WTC11 (cell line): Measurements from ENCODE around the gene ARIH1. TPM values are rescaled to one million over a fixed set of nuclear protein-coding genes. Genes with fewer than 3 reads are reported as not detected.

ENCODE experiments used
- ATAC-seq: fragments of 200-7000 bp; cut with Tn5 transposase; 2 replicates; pipeline ENCODE4 v1.10.0; 2021; ENCODE audit warnings: mild to moderate bottlenecking, moderate library complexity
- CTCF ChIA-PET: fragments of 300-600 bp; sonication (Branson Sonifier 250); formaldehyde crosslinking; loops from one replicate; lab custom pipeline; 2021; ENCODE audit warnings: antibody characterized with exemption; lab: Charles Lee
- POLR2A ChIA-PET: fragments of 350-600 bp; sonication (Branson Sonifier 250); formaldehyde crosslinking; loops from one replicate; lab custom pipeline; 2021; ENCODE audit warnings: antibody characterized with exemption; lab: Charles Lee
- DNase-seq: peaks from one replicate; pipeline ENCODE4 v3.0.0; 2021; ENCODE audit warnings: low spot score
- H3K27ac Mint-ChIP-seq: 2 replicates; pipeline ENCODE4 v1.8.0; 2021; ENCODE audit warnings: mixed read lengths
- H3K27me3 Mint-ChIP-seq: 2 replicates; pipeline ENCODE4 v1.8.0; 2021; ENCODE audit warnings: low read depth, mild to moderate bottlenecking, moderate library complexity, mixed read lengths
- H3K36me3 Mint-ChIP-seq: 2 replicates; pipeline ENCODE4 v1.8.0; 2021; ENCODE audit warnings: mixed read lengths
- H3K4me1 Mint-ChIP-seq: 2 replicates; pipeline ENCODE4 v1.8.0; 2022; ENCODE audit warnings: mixed read lengths
- H3K4me3 Mint-ChIP-seq: 2 replicates; pipeline ENCODE4 v1.8.0; 2021; ENCODE audit warnings: mild to moderate bottlenecking, moderate library complexity, mixed read lengths
- H3K9me3 Mint-ChIP-seq: 2 replicates; pipeline ENCODE4 v1.8.0; 2021; ENCODE audit warnings: mixed read lengths
- AFF4 ChIP-seq: sonication (generic); formaldehyde crosslinking; IDR thresholded peaks from 2 replicates; pipeline ENCODE4 v1.8.1; 2023; ENCODE audit warnings: mild to moderate bottlenecking, missing genetic modification reagents, borderline replicate concordance
- ARID4B ChIP-seq: sonication (generic); formaldehyde crosslinking; IDR thresholded peaks from 2 replicates; pipeline ENCODE4 v1.8.0; 2023; ENCODE audit warnings: missing genetic modification reagents, mild to moderate bottlenecking, borderline replicate concordance
- CDX4 ChIP-seq: fragments of 250-450 bp; sonication (Bioruptor Pico); IDR thresholded peaks from 2 replicates; pipeline ENCODE4 v1.9.0; 2021; ENCODE audit warnings: moderate library complexity, mild to moderate bottlenecking, inconsistent platforms, borderline replicate concordance
- CREB1 ChIP-seq: sonication (generic); formaldehyde crosslinking; IDR thresholded peaks from 2 replicates; pipeline ENCODE4 v1.8.0; 2023; ENCODE audit warnings: mild to moderate bottlenecking, missing genetic modification reagents
- ETV6 ChIP-seq: sonication (generic); formaldehyde crosslinking; IDR thresholded peaks from 2 replicates; pipeline ENCODE4 v1.8.1; 2022; ENCODE audit warnings: mild to moderate bottlenecking, missing genetic modification reagents
- FOXP1 ChIP-seq: sonication (generic); formaldehyde crosslinking; IDR thresholded peaks from 2 replicates; pipeline ENCODE4 v1.8.0; 2022; ENCODE audit warnings: missing genetic modification reagents, mild to moderate bottlenecking, moderate library complexity, borderline replicate concordance
- MXD4 ChIP-seq: fragments of 250-450 bp; sonication (Bioruptor Pico); IDR thresholded peaks from 2 replicates; pipeline ENCODE4 v1.8.0; 2021; ENCODE audit warnings: mild to moderate bottlenecking, moderate library complexity, borderline replicate concordance
- NFE2L1 ChIP-seq: sonication (generic); formaldehyde crosslinking; IDR thresholded peaks from 2 replicates; pipeline ENCODE4 v1.8.1; 2023; ENCODE audit warnings: missing genetic modification reagents
- NR1H2 ChIP-seq: sonication (generic); formaldehyde crosslinking; IDR thresholded peaks from 2 replicates; pipeline ENCODE4 v1.9.0; 2021; ENCODE audit warnings: mild to moderate bottlenecking, moderate library complexity, missing genetic modification reagents
- NR2C2 ChIP-seq: sonication (generic); formaldehyde crosslinking; IDR thresholded peaks from 2 replicates; pipeline ENCODE4 v1.8.0; 2022; ENCODE audit warnings: mild to moderate bottlenecking, missing genetic modification reagents
- PRRX2 ChIP-seq: fragments of 250-450 bp; sonication (Bioruptor Pico); IDR thresholded peaks from 2 replicates; pipeline ENCODE4 v1.8.0; 2021; ENCODE audit warnings: mild to moderate bottlenecking
- RORB ChIP-seq: fragments of 250-450 bp; sonication (Bioruptor Pico); IDR thresholded peaks from 2 replicates; pipeline ENCODE4 v1.9.0; 2021; ENCODE audit warnings: mild to moderate bottlenecking
- SMAD3 ChIP-seq: sonication (generic); formaldehyde crosslinking; IDR thresholded peaks from 2 replicates; pipeline ENCODE4 v1.8.0; 2022; ENCODE audit warnings: missing genetic modification reagents, mild to moderate bottlenecking, borderline replicate concordance
- TCF7 ChIP-seq: sonication (generic); formaldehyde crosslinking; IDR thresholded peaks from 2 replicates; pipeline ENCODE4 v1.8.0; 2022; ENCODE audit warnings: mild to moderate bottlenecking, low read depth, missing genetic modification reagents, moderate library complexity
- TP53 ChIP-seq: sonication (generic); formaldehyde crosslinking; IDR thresholded peaks from 2 replicates; pipeline ENCODE4 v1.8.1; 2023; ENCODE audit warnings: mild to moderate bottlenecking, missing genetic modification reagents
- ZBTB21 ChIP-seq: sonication (generic); formaldehyde crosslinking; IDR thresholded peaks from 2 replicates; pipeline ENCODE4 v1.8.1; 2023; ENCODE audit warnings: mild to moderate bottlenecking, missing genetic modification reagents, borderline replicate concordance
- ZNF263 ChIP-seq: sonication (generic); formaldehyde crosslinking; IDR thresholded peaks from 2 replicates; pipeline ENCODE4 v1.8.1; 2022; ENCODE audit warnings: low read depth, mild to moderate bottlenecking, moderate library complexity, missing genetic modification reagents
- ZNF425 ChIP-seq: fragments of 250-450 bp; sonication (Bioruptor Pico); conservative IDR thresholded peaks from 2 replicates; pipeline ENCODE4 v1.9.0; 2021; ENCODE audit warnings: mild to moderate bottlenecking
- ZSCAN18 ChIP-seq: fragments of 250-450 bp; sonication (Bioruptor Pico); IDR thresholded peaks from 2 replicates; pipeline ENCODE4 v2.1.2; 2022; ENCODE audit warnings: mild to moderate bottlenecking, moderate library complexity
- total RNA-seq: library from RNA; stranded (reverse); gene quantifications from 3 replicates; pipeline ENCODE4 v1.2.3, GENCODE V29; 2021

The ARIH1 gene
- total RNA-seq, 1 experiment from 2014 or later, result 198 TPM

- no peak for TF ChIP-seq TCF7 (CRISPR knock-in tag)
- TF ChIP-seq ZNF263 (CRISPR knock-in tag), result no peak
- TF ChIP-seq ZBTB21, result no peak
- ATAC-seq, result no peak
- Mint-ChIP-seq H3K9me3 (peaks cover under 1% of the 10 kb centered on the region; the same call in 1 of the 2 replicates), H3K4me1 (peaks cover 26% of the 10 kb centered on the region), H3K27ac (no peak overlapping the region; the same call in 1 of the 2 replicates), H3K4me3 (no peak overlapping the region), H3K36me3 (peaks cover 4% of the 10 kb centered on the region; the same call in 1 of the 2 replicates), H3K27me3 (no peaks in the 10 kb centered on the region)
- ChIA-PET CTCF (interaction anchor here (1.1 to 1.2 kb wide), 2 partner anchors 15 to 70 kb away, joined by 3 read pairs; no protein-coding TSS in a partner anchor), POLR2A (no interaction called here)
- DNase-seq, result no peak
These were observed 41.7 kb downstream of the ARIH1 start for GRCh38 chr15:72515591-72516389.

GRCh38 chr15:72516777-72517176, 42.6 kb downstream of the ARIH1 start:
- POLR2A ChIA-PET, result no interaction called here
- Mint-ChIP-seq H3K4me1 (peaks cover 23% of the 10 kb centered on the region), H3K27me3 (no peaks in the 10 kb centered on the region), H3K9me3 (no peaks in the 10 kb centered on the region), H3K4me3 (no peak overlapping the region), H3K36me3 (no peaks in the 10 kb centered on the region), H3K27ac (no peak overlapping the region; the same call in 1 of the 2 replicates)
- DNase-seq, result no peak
- no peak for ATAC-seq
- CTCF ChIA-PET, result interaction anchor here (1.1 kb wide), 1 partner anchor 69 kb away, joined by 3 read pairs; no protein-coding TSS in a partner anchor
- TF ChIP-seq RORB (no peak), AFF4 (CRISPR knock-in tag) (no peak), NR2C2 (CRISPR knock-in tag) (no peak), PRRX2 (CRISPR knock-in tag) (no peak), CREB1 (CRISPR knock-in tag) (no peak), FOXP1 (CRISPR knock-in tag) (no peak), ZNF425 (no peak), CDX4 (no peak), TP53 (CRISPR knock-in tag) (no peak), ETV6 (CRISPR knock-in tag) (no peak), ARID4B (no peak), MXD4 (CRISPR knock-in tag) (no peak), NFE2L1 (no peak), NR1H2 (CRISPR knock-in tag) (no peak), ZSCAN18 (CRISPR knock-in tag) (no peak), SMAD3 (CRISPR knock-in tag) (no peak)
